ENCODE measurements around the gene RPL13. TPM values are rescaled to one million over a fixed set of nuclear protein-coding genes. Genes with fewer than 3 reads are reported as not detected.

The RPL13 gene
- total RNA-seq, 4 donors from 2014 or later, result 3,190 to 3,814 (median 3,321) TPM

DNA sequence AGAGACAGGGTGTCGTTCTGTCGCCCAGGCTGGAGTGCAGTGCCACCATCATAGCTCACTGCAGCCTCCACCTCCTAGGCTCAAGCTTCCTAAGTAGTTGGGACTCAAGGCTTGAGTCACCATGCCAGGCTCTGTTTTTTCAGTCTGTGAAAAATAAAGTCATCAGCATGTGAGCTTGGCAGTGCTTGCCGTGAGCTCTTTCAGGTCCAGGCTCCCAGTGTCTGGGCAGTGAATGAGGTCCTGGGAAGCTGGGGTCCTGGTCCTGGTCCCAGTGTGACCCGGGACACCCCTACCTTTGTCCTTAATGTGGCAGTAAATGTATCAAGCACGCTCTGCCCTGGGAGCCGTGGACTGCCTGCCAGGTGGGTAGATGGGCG is 22.9 kb upstream of the RPL13 start:
- Histone ChIP-seq H3K27me3 (no peaks in the 10 kb centered on the region), H3K27ac (no peak overlapping the region), H3K4me3 (no peak overlapping the region), H3K36me3 (peaks cover 0 to 26% (median 6%) of the 10 kb centered on the region in 4 donors), H3K9me3 (no peaks in the 10 kb centered on the region), H3K4me1 (peaks cover 0 to 25% (median 8%) of the 10 kb centered on the region in 4 donors)
- TF ChIP-seq EP300 (IDR thresholded peaks at IDR 0.05; ENCODE audit: low read depth) (no peak), POLR2A (IDR thresholded peaks at IDR 0.05) (no peak), POLR2AphosphoS5 (IDR thresholded peaks at IDR 0.05) (no peak)
- TF ChIP-seq, protein P1, sequence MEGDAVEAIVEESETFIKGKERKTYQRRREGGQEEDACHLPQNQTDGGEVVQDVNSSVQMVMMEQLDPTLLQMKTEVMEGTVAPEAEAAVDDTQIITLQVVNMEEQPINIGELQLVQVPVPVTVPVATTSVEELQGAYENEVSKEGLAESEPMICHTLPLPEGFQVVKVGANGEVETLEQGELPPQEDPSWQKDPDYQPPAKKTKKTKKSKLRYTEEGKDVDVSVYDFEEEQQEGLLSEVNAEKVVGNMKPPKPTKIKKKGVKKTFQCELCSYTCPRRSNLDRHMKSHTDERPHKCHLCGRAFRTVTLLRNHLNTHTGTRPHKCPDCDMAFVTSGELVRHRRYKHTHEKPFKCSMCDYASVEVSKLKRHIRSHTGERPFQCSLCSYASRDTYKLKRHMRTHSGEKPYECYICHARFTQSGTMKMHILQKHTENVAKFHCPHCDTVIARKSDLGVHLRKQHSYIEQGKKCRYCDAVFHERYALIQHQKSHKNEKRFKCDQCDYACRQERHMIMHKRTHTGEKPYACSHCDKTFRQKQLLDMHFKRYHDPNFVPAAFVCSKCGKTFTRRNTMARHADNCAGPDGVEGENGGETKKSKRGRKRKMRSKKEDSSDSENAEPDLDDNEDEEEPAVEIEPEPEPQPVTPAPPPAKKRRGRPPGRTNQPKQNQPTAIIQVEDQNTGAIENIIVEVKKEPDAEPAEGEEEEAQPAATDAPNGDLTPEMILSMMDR (IDR thresholded peaks at IDR 0.05), result no peak
- in situ Hi-C loops (cut with MboI; ENCODE audit: low pct_ligation_motif_present in 1 of 4, low pct_unique_long_range_greater_than_20kb in 1 of 4, low sequenced_read_pairs in 3 of 4), result no loop called here
- DNase-seq, result no peak
- intact Hi-C loops (cut with DNase I; ENCODE audit: low total_unique reads), result no loop called here
- WGBS, 2 donors (ENCODE audit: low coverage in 1 of 2), result 96% methylated on average over 7 of the region's 7 CpGs; no CpG with 5 or more reads in 1 of the 2 donors

GRCh38 chr16:89538286-89538685 is 22.2 kb upstream of the RPL13 start:
- Histone ChIP-seq H3K9me3 (no peaks in the 10 kb centered on the region), H3K27ac (no peak overlapping the region), H3K4me3 (no peak overlapping the region), H3K36me3 (peaks cover 0 to 22% (median 6%) of the 10 kb centered on the region in 4 donors), H3K4me1 (peaks cover 0 to 25% (median 8%) of the 10 kb centered on the region in 4 donors), H3K27me3 (no peaks in the 10 kb centered on the region)
- DNase-seq, result no peak
- in situ Hi-C loops (cut with MboI; ENCODE audit: low pct_ligation_motif_present in 1 of 4, low pct_unique_long_range_greater_than_20kb in 1 of 4, low sequenced_read_pairs in 3 of 4), result no loop called here
- WGBS, 2 donors (ENCODE audit: low coverage in 1 of 2), result 94% methylated on average over 12 of the region's 12 CpGs; no CpG with 5 or more reads in 1 of the 2 donors
- intact Hi-C loops (cut with DNase I; ENCODE audit: low total_unique reads), result no loop called here
- TF ChIP-seq EP300 (IDR thresholded peaks at IDR 0.05; ENCODE audit: low read depth) (no peak), POLR2AphosphoS5 (IDR thresholded peaks at IDR 0.05) (no peak), POLR2A (IDR thresholded peaks at IDR 0.05) (no peak)

DNA sequence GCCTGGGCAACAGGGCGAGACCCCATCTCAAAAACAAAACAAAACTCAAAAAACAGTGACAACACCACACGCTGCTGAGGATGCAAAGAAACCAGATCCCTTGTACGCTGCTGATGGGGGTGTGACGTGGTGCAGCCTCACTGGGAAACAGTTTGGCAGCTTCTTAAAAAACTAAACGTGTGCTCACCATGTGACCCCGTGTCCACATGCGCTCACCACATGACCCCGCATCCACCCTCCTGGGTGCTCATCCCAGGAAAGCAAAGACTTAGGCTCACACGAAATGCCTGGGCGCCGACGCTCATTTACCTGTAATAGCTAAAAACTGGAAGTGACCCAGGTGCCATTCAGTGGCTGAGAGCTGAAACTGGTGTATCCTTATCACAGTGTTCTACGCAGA is 19.9 kb upstream of the RPL13 start:
- Histone ChIP-seq H3K4me3 (no peak overlapping the region), H3K9me3 (no peaks in the 10 kb centered on the region), H3K4me1 (peaks cover 0 to 15% (median 13%) of the 10 kb centered on the region in 4 donors), H3K27ac (no peak overlapping the region), H3K36me3 (peaks cover 0 to 20% (median 6%) of the 10 kb centered on the region in 4 donors), H3K27me3 (no peaks in the 10 kb centered on the region)
- no peak for TF ChIP-seq POLR2A (IDR thresholded peaks at IDR 0.05)
- no peak for TF ChIP-seq EP300 (IDR thresholded peaks at IDR 0.05; ENCODE audit: low read depth)
- TF ChIP-seq POLR2AphosphoS5 (IDR thresholded peaks at IDR 0.05), result no peak
- TF ChIP-seq, protein P1 (IDR thresholded peaks at IDR 0.05), result no peak
- in situ Hi-C loops (cut with MboI; ENCODE audit: low pct_ligation_motif_present in 1 of 4, low pct_unique_long_range_greater_than_20kb in 1 of 4, low sequenced_read_pairs in 3 of 4) (no loop called here), intact Hi-C loops (cut with DNase I; ENCODE audit: low total_unique reads) (no loop called here)
- DNase-seq, result no peak
- 80 to 93% methylated on average over 5 to 13 of the region's 13 CpGs for WGBS, 2 donors (ENCODE audit: low coverage in 1 of 2)

DNA sequence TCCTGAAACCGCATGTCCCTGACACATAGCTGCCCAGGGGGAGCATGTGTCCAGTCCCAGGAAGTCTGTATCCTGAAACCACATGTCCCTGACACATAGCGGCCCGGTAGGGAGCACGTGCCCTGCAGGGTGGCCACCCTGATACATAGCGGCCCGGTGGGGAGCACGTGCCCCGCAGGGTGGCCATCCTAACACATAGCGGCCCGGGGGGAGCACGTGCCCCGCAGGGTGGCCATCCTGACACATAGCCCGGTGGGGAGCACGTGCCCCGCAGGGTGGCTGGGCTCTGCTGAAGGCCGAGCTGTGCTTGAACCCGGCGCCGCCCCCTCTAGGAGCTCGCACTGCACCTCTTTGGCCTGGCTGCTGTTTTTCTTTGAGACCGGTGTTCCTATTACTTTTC is 18.7 kb upstream of the RPL13 start:
- peaks cover 0 to 23% (median 7%) of the 10 kb centered on the region in 4 donors for H3K36me3 ChIP-seq
- in situ Hi-C loops (cut with MboI; ENCODE audit: low pct_ligation_motif_present in 1 of 4, low pct_unique_long_range_greater_than_20kb in 1 of 4, low sequenced_read_pairs in 3 of 4) (no loop called here), intact Hi-C loops (cut with DNase I; ENCODE audit: low total_unique reads) (no loop called here)
- WGBS, 2 donors (ENCODE audit: low coverage in 1 of 2), result 96% methylated on average over 14 of the region's 21 CpGs; no CpG with 5 or more reads in 1 of the 2 donors
- H3K4me1 ChIP-seq, result peaks cover 0 to 20% (median 15%) of the 10 kb centered on the region in 4 donors
- no peaks in the 10 kb centered on the region for H3K9me3 ChIP-seq
- no peak for DNase-seq
- H3K27me3 ChIP-seq, result no peaks in the 10 kb centered on the region
- no peak overlapping the region for H3K4me3 ChIP-seq
- no peak overlapping the region for H3K27ac ChIP-seq
- TF ChIP-seq POLR2A (IDR thresholded peaks at IDR 0.05) (no peak), POLR2AphosphoS5 (IDR thresholded peaks at IDR 0.05) (no peak), EP300 (IDR thresholded peaks at IDR 0.05; ENCODE audit: low read depth) (no peak)
- TF ChIP-seq, protein P1 (IDR thresholded peaks at IDR 0.05), result no peak

DNA sequence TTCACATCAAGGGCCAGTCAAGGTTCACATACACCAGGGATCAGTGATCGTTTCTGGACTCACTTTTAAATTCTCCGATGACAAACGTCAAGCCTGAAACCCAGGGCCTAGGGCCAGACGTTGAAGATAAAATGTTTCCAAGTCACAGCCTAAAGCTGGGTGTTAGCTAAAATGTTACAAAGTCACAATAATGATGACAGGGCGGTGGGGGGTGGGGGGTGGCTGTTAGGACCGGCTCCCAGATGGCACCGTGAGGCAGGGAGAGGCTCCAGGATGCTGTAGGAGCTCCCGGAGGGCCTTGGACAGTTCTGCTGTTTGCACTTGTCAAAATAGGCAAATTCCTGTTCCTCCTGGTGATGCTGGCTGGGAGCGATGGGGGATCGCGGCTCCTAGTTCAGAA is 16.4 kb upstream of the RPL13 start:
- peaks cover 0 to 20% (median 12%) of the 10 kb centered on the region in 4 donors for H3K4me1 ChIP-seq
- intact Hi-C loops (cut with DNase I; ENCODE audit: low total_unique reads) (no loop called here), in situ Hi-C loops (cut with MboI; ENCODE audit: low pct_ligation_motif_present in 1 of 4, low pct_unique_long_range_greater_than_20kb in 1 of 4, low sequenced_read_pairs in 3 of 4) (no loop called here)
- TF ChIP-seq EP300 (IDR thresholded peaks at IDR 0.05; ENCODE audit: low read depth), result no peak
- TF ChIP-seq, protein P1 (IDR thresholded peaks at IDR 0.05), result no peak
- no peak for TF ChIP-seq POLR2AphosphoS5 (IDR thresholded peaks at IDR 0.05)
- no peak for TF ChIP-seq POLR2A (IDR thresholded peaks at IDR 0.05)
- H3K27ac ChIP-seq, result no peak overlapping the region
- DNase-seq, result no peak
- no peaks in the 10 kb centered on the region for H3K27me3 ChIP-seq
- no peak overlapping the region for H3K4me3 ChIP-seq
- peaks cover 0 to 25% (median 7%) of the 10 kb centered on the region in 4 donors for H3K36me3 ChIP-seq
- 91 to 93% methylated on average over 4 to 11 of the region's 11 CpGs for WGBS, 2 donors (ENCODE audit: low coverage in 1 of 2)
- no peaks in the 10 kb centered on the region for H3K9me3 ChIP-seq
